H9 (cell line): ENCODE data around the gene RNF167. TPM values are rescaled to one million over a fixed set of nuclear protein-coding genes. Genes with fewer than 3 reads are reported as not detected.

Source experiments
- DNase-seq: peaks from one replicate; pipeline ENCODE4 v3.0.0-alpha.2; 2017
- H2AFZ ChIP-seq: one replicate; pipeline ENCODE4 v1.6.1; 2013; ENCODE audit warnings: mild to moderate bottlenecking, low read length, control low read depth, moderate library complexity
- H2AK5ac ChIP-seq: 2 replicates; pipeline ENCODE4 v1.6.1; 2013; ENCODE audit warnings: low read length, control low read depth, mixed read lengths; ENCODE audit not compliant: insufficient read length
- H2BK120ac ChIP-seq: one replicate; pipeline ENCODE4 v1.6.1; 2013; ENCODE audit warnings: low read depth, mild to moderate bottlenecking, low read length, control low read depth, inconsistent platforms; ENCODE audit not compliant: poor library complexity, severe bottlenecking
- H2BK12ac ChIP-seq: 2 replicates; pipeline ENCODE4 v1.6.1; 2013; ENCODE audit warnings: low read length, control low read depth, mixed read lengths, low read depth; ENCODE audit not compliant: insufficient read length
- H2BK15ac ChIP-seq: 2 replicates; pipeline ENCODE4 v1.6.1; 2013; ENCODE audit warnings: low read depth, low read length, control low read depth
- H2BK20ac ChIP-seq: one replicate; pipeline ENCODE4 v1.6.1; 2013; ENCODE audit warnings: low read depth, mild to moderate bottlenecking, low read length, control low read depth, inconsistent platforms; ENCODE audit not compliant: poor library complexity, severe bottlenecking
- H2BK5ac ChIP-seq: 2 replicates; pipeline ENCODE4 v1.6.1; 2013; ENCODE audit warnings: low read length, control low read depth, mixed read lengths; ENCODE audit not compliant: insufficient read length
- H3K14ac ChIP-seq: 2 replicates; pipeline ENCODE4 v1.6.1; 2013; ENCODE audit warnings: low read length, control low read depth; ENCODE audit not compliant: insufficient read depth
- H3K18ac ChIP-seq: 2 replicates; pipeline ENCODE4 v1.6.1; 2013; ENCODE audit warnings: low read depth, mild to moderate bottlenecking, mixed read lengths, low read length, control low read depth; ENCODE audit not compliant: insufficient read length
- H3K23ac ChIP-seq: 2 replicates; pipeline ENCODE4 v1.6.1; 2013; ENCODE audit warnings: low read length, control low read depth, mixed read lengths, low read depth; ENCODE audit not compliant: insufficient read length
- H3K23me2 ChIP-seq: 2 replicates; pipeline ENCODE4 v1.6.1; 2013; ENCODE audit warnings: low read depth, mild to moderate bottlenecking, mixed read lengths, low read length, control low read depth; ENCODE audit not compliant: insufficient read length, poor library complexity, severe bottlenecking
- H3K27ac ChIP-seq: 2 replicates; pipeline ENCODE4 v1.5.1; 2013; ENCODE audit warnings: low read length, control low read depth, mixed read lengths, low read depth; ENCODE audit not compliant: insufficient read length
- H3K27me3 ChIP-seq: 2 replicates; pipeline ENCODE4 v1.6.1; 2013; ENCODE audit warnings: low read length, control low read depth, inconsistent platforms; ENCODE audit not compliant: insufficient read depth
- H3K4ac ChIP-seq: 2 replicates; pipeline ENCODE4 v1.6.1; 2013; ENCODE audit warnings: low read depth, mild to moderate bottlenecking, control low read depth, inconsistent platforms, low read length, moderate library complexity
- H3K4me1 ChIP-seq: 2 replicates; pipeline ENCODE4 v1.6.1; 2013; ENCODE audit warnings: low read length, control low read depth, inconsistent platforms; ENCODE audit not compliant: insufficient read depth
- H3K4me2 ChIP-seq: 2 replicates; pipeline ENCODE4 v1.6.1; 2013; ENCODE audit warnings: low read length, control low read depth, mixed read lengths; ENCODE audit not compliant: insufficient read length, insufficient read depth
- H3K56ac ChIP-seq: 2 replicates; pipeline ENCODE4 v1.6.1; 2013; ENCODE audit warnings: low read depth, mild to moderate bottlenecking, mixed read lengths, low read length, control low read depth; ENCODE audit not compliant: insufficient read length
- H3K79me1 ChIP-seq: 2 replicates; pipeline ENCODE4 v1.6.1; 2013; ENCODE audit warnings: low read depth, mild to moderate bottlenecking, moderate library complexity, low read length, control low read depth, inconsistent platforms; ENCODE audit not compliant: insufficient read depth, poor library complexity, severe bottlenecking
- H3K79me2 ChIP-seq: 2 replicates; pipeline ENCODE4 v1.6.1; 2013; ENCODE audit warnings: low read length, control low read depth, inconsistent platforms; ENCODE audit not compliant: insufficient read depth
- H3K9ac ChIP-seq: 2 replicates; pipeline ENCODE4 v1.6.1; 2013; ENCODE audit warnings: low read length, control low read depth, mixed read lengths; ENCODE audit not compliant: insufficient read length; ENCODE audit errors: extremely low read depth
- H3K9me3 ChIP-seq: one replicate; pipeline ENCODE4 v1.6.1; 2013; ENCODE audit warnings: low read depth, low read length, inconsistent platforms; ENCODE audit not compliant: control insufficient read depth
- H3T11ph ChIP-seq: one replicate; pipeline ENCODE4 v1.6.1; 2013; ENCODE audit warnings: mild to moderate bottlenecking, low read length, control low read depth, inconsistent platforms
- H4K20me1 ChIP-seq: one replicate; pipeline ENCODE4 v1.6.1; 2013; ENCODE audit not compliant: control insufficient read depth, insufficient read length, insufficient read depth
- H4K5ac ChIP-seq: 2 replicates; pipeline ENCODE4 v1.6.1; 2013; ENCODE audit warnings: low read depth, mild to moderate bottlenecking, mixed read lengths, low read length, control low read depth; ENCODE audit not compliant: insufficient read length
- H4K8ac ChIP-seq: replicated peaks from 2 replicates; pipeline ENCODE4 v1.6.1; 2013; ENCODE audit warnings: low read length, control low read depth, mixed read lengths, low read depth; ENCODE audit not compliant: insufficient read length
- H4K91ac ChIP-seq: 2 replicates; pipeline ENCODE4 v1.6.1; 2013; ENCODE audit warnings: low read depth, mild to moderate bottlenecking, moderate library complexity, mixed read lengths, low read length, control low read depth; ENCODE audit not compliant: insufficient read length
- H3K27ac Mint-ChIP-seq, 3 experiments: 2 replicates in 2 of 3; 3 replicates in 1 of 3; pipeline ENCODE4 v1.8.0; 2020 to 2021; ENCODE audit warnings: mixed read lengths in 3 of 3, mild to moderate bottlenecking in 1 of 3, moderate library complexity in 1 of 3
- H3K27me3 Mint-ChIP-seq: 2 replicates; pipeline ENCODE4 v1.8.0; 2021; ENCODE audit warnings: low read depth, mild to moderate bottlenecking, moderate library complexity, mixed read lengths
- H3K36me3 Mint-ChIP-seq, 3 experiments: 2 replicates in 2 of 3; 3 replicates in 1 of 3; pipeline ENCODE4 v1.8.0; 2020 to 2021; ENCODE audit warnings: low read depth in 3 of 3, mixed read lengths in 3 of 3; ENCODE audit not compliant: insufficient read depth in 1 of 3
- H3K4me1 Mint-ChIP-seq, 2 experiments: 2 replicates each; pipeline ENCODE4 v1.8.0; 2020; ENCODE audit warnings: mixed read lengths in 2 of 2
- H3K4me3 Mint-ChIP-seq, 2 experiments: 2 replicates in 1 of 2; 3 replicates in 1 of 2; pipeline ENCODE4 v1.8.0; 2020 to 2021; ENCODE audit warnings: mild to moderate bottlenecking in 2 of 2, mixed read lengths in 2 of 2, moderate library complexity in 1 of 2
- H3K9me3 Mint-ChIP-seq, 2 experiments: 2 replicates in 1 of 2; 3 replicates in 1 of 2; pipeline ENCODE4 v1.8.0; 2020; ENCODE audit warnings: mild to moderate bottlenecking in 2 of 2, mixed read lengths in 2 of 2, moderate library complexity in 1 of 2
- CTCF ChIP-seq: fragments of 200-600 bp; sonication (generic); conservative IDR thresholded peaks from 3 replicates; pipeline ENCODE4 v1.8.0; 2021; ENCODE audit warnings: antibody characterized with exemption, mild to moderate bottlenecking
- WGBS: extraction: QIAGEN DNeasy Blood & Tissue Kit; methylation state at CpG from one replicate; pipeline ENCODE4 v1.1.7; 2013; ENCODE audit warnings: missing lambda C conversion rate, low lambda C conversion rate, mixed read lengths; ENCODE audit not compliant: insufficient read length; ENCODE audit errors: extremely low coverage; 5-methylcytosine and 5-hydroxymethylcytosine counted together
- total RNA-seq: library from RNA; stranded (reverse); gene quantifications from 2 replicates; pipeline ENCODE4 v1.2.1, GENCODE V29; 2021

RNF167 gene
- total RNA-seq, 1 experiment from 2014 or later = 134 TPM

DNA sequence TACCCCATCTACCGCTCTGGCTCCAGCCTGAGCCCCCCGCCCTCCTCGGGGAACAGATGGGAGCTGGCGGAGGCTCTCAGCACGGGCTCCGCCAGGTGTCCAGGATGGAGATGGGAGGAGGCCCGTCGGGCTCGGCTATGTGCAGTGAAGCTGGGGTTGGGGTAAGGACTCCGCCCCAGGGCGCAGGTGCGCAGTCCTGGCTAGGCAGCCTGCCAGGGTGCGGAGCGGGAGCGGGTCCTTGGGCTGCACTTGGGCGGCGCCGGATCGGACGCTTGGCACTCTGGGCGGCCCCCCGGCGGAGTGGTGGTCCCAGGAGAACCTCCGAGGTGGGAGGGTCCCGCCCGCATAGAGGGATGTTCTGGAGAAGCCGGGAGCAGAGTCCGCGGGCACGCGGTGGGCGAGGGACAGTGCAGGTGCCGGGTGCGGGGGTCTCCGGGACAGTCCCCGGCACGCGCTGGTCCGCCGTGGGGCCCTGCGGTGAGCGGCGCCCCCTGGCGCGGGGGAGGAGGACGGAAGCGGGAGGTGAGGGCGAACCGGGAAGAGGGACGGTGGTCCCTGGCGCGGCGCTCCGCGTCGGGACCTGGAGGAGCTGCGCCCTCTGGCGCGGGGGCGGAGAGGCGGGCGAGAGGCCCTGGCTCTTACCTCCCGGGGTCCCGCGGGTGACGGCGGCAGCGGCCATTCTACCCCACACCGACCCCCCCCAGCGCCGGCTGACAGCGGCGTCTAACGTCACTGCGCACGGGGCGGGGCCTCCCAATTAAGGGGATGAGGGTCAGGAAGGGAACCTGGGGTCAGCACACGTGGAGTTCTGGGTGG, 47.1 kb downstream of the RNF167 start, which contains the start of gene CAMTA2:
CAMTA2 (minus strand) TSS at position 725 of the 816 bp plus-strand sequence. CDS start 1,453 bp downstream, outside the sequence.
- Histone ChIP-seq H3K79me2 (no peaks in the 10 kb centered on the region), H2BK12ac (no peak within 1 kb of the TSS), H4K5ac (no peak within 1 kb of the TSS), H4K8ac (no peak within 1 kb of the TSS), H3K4me1 (no peaks in the 10 kb centered on the region), H3K23me2 (peaks cover 14% of the 10 kb centered on the region), H3K79me1 (no peaks in the 10 kb centered on the region), H3T11ph (no peak within 1 kb of the TSS), H4K91ac (no peak within 1 kb of the TSS), H3K27me3 (peaks cover 1% of the 10 kb centered on the region; the same call in 1 of the 2 replicates), H2AK5ac (no peak within 1 kb of the TSS), H3K56ac (no peak within 1 kb of the TSS), H2BK120ac (no peak within 1 kb of the TSS), H3K23ac (no peak within 1 kb of the TSS), H3K14ac (no peak within 1 kb of the TSS), H2BK15ac (no peak within 1 kb of the TSS), H3K27ac (no peak within 1 kb of the TSS), H2BK5ac (no peak within 1 kb of the TSS), H3K9ac (no peak within 1 kb of the TSS), H3K18ac (no peak within 1 kb of the TSS), H2BK20ac (no peak within 1 kb of the TSS), H3K4me2 (peak within 1 kb of the TSS; percentile 76), H3K9me3 (no peaks in the 10 kb centered on the region), H3K4ac (no peak within 1 kb of the TSS), H4K20me1 (no peaks in the 10 kb centered on the region), H2AFZ (no peak within 1 kb of the TSS)
- peak; percentile 71 for TF ChIP-seq CTCF
- Mint-ChIP-seq H3K4me1 (peaks cover 18 to 22% of the 10 kb centered on the region in 2 experiments), H3K27me3 (peaks cover 59% of the 10 kb centered on the region), H3K27ac (no peak within 1 kb of the TSS), H3K4me3 (peak within 1 kb of the TSS; percentile 79 to 87), H3K36me3 (peaks cover 0 to 5% (median 0%) of the 10 kb centered on the region in 3 experiments; a peak in 4 of 7 replicates), H3K9me3 (no peaks in the 10 kb centered on the region)
- no CpG with 5 or more reads among the region's 78 CpGs for WGBS
- peak; percentile 90 for DNase-seq
